ENCODE measurements around the gene RGS7.
"Not testable (repeated sequence)": the region's sequence is repeated elsewhere in the genome, so short reads cannot be mapped to it uniquely, and the experiment has no call there.

DNA sequence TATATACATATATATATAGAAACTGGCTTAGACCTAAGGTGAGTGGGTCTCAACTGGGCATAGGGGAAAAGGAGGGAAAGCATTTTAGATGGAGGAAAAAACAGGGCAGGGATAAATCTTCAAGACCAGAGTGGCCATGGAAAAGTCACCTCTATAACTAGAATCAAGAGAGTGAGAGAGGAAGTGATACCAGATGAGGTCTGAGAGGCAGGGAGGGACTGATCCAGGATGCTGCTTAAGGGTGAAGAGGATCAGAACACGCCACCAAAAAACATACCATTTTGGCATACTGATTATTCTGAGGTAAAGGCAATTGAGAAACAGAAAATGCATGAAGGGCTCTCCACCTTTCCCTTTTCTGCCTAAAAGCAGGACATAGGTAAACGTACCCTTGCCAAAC lies 268.9 kb downstream of the RGS7 start:
- TF ChIP-seq, protein P1, sequence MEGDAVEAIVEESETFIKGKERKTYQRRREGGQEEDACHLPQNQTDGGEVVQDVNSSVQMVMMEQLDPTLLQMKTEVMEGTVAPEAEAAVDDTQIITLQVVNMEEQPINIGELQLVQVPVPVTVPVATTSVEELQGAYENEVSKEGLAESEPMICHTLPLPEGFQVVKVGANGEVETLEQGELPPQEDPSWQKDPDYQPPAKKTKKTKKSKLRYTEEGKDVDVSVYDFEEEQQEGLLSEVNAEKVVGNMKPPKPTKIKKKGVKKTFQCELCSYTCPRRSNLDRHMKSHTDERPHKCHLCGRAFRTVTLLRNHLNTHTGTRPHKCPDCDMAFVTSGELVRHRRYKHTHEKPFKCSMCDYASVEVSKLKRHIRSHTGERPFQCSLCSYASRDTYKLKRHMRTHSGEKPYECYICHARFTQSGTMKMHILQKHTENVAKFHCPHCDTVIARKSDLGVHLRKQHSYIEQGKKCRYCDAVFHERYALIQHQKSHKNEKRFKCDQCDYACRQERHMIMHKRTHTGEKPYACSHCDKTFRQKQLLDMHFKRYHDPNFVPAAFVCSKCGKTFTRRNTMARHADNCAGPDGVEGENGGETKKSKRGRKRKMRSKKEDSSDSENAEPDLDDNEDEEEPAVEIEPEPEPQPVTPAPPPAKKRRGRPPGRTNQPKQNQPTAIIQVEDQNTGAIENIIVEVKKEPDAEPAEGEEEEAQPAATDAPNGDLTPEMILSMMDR (IDR thresholded peaks at IDR 0.05): not testable (repeated sequence)
- not testable (repeated sequence) for TF ChIP-seq TCF7L2 (IDR thresholded peaks at IDR 0.05; ENCODE audit: low read depth, low read length)
